HG03066 (cell line): ENCODE results near the gene UAP1.
"Not testable (repeated sequence)": the region's sequence is repeated elsewhere in the genome, so short reads cannot be mapped to it uniquely, and the experiment has no call there.

ENCODE experiments used
- ATAC-seq: cut with Tn5 transposase; IDR thresholded peaks from one replicate; pipeline ENCODE4 v1.9.1; 2021; ENCODE audit warnings: low read depth; ENCODE audit not compliant: unreplicated experiment

The UAP1 gene

GRCh38 chr1:162562470-162562828 lies 927 bp downstream of the UAP1 start:
- ATAC-seq: no peak

GRCh38 chr1:162564762-162565218 lies 3.3 kb downstream of the UAP1 start:
- no peak for ATAC-seq

- ATAC-seq: no peak
Observed at GRCh38 chr1:162565460-162565859, 3.9 kb downstream of the UAP1 start.

GRCh38 chr1:162566870-162567269 lies 5.3 kb downstream of the UAP1 start:
- no peak for ATAC-seq

- no peak for ATAC-seq
Observed at GRCh38 chr1:162568802-162569201, 7.3 kb downstream of the UAP1 start.

GRCh38 chr1:162570718-162571117 lies 9.2 kb downstream of the UAP1 start:
- ATAC-seq: no peak

- ATAC-seq: not testable (repeated sequence)
Observed at GRCh38 chr1:162571121-162571520, 9.6 kb downstream of the UAP1 start.

GRCh38 chr1:162571696-162572095 lies 10.2 kb downstream of the UAP1 start:
- ATAC-seq: no peak

GRCh38 chr1:162573136-162573535 lies 11.6 kb downstream of the UAP1 start:
- no peak for ATAC-seq

- no peak for ATAC-seq
Observed at GRCh38 chr1:162578071-162578700, 16.7 kb downstream of the UAP1 start.

GRCh38 chr1:162578936-162579335 lies 17.4 kb downstream of the UAP1 start:
- ATAC-seq: no peak

- no peak for ATAC-seq
Observed at GRCh38 chr1:162580308-162580707, 18.8 kb downstream of the UAP1 start.

GRCh38 chr1:162582901-162583300 lies 21.4 kb downstream of the UAP1 start:
- not testable (repeated sequence) for ATAC-seq

GRCh38 chr1:162585101-162585500 lies 23.6 kb downstream of the UAP1 start:
- ATAC-seq: not testable (repeated sequence)

- ATAC-seq: no peak
Observed at GRCh38 chr1:162587347-162587746, 25.8 kb downstream of the UAP1 start.

- ATAC-seq: no peak
Observed at GRCh38 chr1:162587761-162588260, 26.3 kb downstream of the UAP1 start.

GRCh38 chr1:162590101-162590500 lies 28.6 kb downstream of the UAP1 start:
- no peak for ATAC-seq

GRCh38 chr1:162590686-162591085 lies 29.2 kb downstream of the UAP1 start:
- ATAC-seq: no peak

- no peak for ATAC-seq
Observed at GRCh38 chr1:162596514-162597170, 35.1 kb downstream of the UAP1 start.

- ATAC-seq: no peak
Observed at GRCh38 chr1:162599451-162599850, 37.9 kb downstream of the UAP1 start.

GRCh38 chr1:162603117-162603516 lies 41.6 kb downstream of the UAP1 start:
- not testable (repeated sequence) for ATAC-seq
